Stimulated activated CD4-positive, alpha-beta T cell treated with anti-CD3 and anti-CD28 coated beads, Interleukin-2, amount 100 ng/mL, for 24 hours (primary cell): Measurements from ENCODE around the gene LTBP1.

Source experiments
- DNase-seq, 2 donors: peaks; one replicate each; pipeline ENCODE4 v3.0.0-alpha.2; 2020

LTBP1 gene

DNA sequence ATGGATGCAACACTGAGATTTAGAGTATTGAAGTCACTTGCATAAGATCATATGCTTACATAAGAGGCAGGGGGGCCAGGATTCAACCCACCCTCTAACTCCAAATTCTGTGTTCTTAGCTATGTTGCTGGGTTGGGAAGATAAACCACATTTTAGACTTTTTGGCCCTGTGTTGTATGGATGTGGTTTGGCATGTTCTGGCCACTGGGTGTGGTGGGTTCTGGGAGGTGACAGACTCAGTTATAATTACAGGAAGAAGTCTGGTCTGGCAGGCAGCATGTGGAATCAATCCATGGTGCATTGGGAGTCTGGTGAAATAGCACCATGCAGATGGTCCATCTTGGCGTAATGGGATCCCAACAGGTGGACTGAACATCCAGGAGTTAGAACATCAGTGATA, 138.9 kb downstream of the LTBP1 start:
- DNase-seq: no peak

DNA sequence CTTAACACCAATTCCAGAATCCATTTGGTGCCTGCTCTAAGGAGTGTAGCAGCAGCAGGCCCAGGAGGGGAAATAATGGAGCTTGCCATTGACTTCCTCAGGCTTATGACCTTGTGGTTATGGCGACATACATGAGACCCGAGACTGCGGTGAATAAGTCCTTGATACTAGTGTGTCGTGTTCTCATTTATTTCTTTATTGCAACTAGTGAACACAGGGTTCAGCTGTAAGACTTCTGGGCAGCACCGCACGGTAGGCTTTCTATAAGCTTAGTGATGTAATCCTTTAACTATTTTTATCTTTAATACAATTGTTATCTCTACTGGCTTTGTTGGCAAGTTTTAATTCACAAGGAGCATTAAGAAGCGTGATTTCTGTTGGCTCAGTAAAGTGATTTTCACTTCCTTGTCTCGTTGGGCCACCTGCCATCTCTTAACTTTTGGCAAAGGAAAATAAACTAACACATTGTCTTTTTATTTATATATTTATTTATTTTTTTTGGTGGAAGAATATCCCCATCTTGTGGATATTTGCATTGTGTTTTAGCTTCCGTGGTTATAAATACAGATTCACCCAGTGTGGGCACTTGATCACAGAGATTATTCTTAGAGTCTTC, 139.8 kb downstream of the LTBP1 start:
- DNase-seq: no peak

DNA sequence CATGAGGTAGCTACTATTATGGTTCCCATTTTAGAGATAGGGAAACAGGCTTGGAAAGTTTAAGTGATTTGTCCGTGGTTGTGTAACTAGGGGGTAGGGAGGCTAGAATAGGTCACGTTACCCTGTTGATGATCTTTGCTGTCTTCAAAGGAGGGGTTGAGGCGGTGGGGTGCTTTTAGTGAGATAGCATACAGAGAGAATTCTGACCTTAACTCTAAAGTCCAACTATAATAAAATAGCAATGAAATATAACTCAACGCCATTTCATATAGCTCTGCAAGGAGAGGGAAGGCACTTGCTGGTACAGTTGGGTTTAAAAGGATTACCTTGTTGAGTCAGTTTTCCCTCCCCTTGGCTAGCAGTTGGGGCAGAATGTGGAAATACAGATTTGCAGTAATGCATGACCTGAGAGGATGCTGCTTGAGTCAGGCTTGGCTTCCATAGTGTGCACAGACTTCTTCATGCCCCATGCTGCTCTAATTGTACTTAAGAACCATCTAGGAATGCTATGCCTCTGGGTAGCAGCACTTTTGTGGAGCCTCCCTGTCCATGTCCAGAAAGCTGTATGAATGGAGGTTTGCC, 143.9 kb downstream of the LTBP1 start:
- DNase-seq: no peak

DNA sequence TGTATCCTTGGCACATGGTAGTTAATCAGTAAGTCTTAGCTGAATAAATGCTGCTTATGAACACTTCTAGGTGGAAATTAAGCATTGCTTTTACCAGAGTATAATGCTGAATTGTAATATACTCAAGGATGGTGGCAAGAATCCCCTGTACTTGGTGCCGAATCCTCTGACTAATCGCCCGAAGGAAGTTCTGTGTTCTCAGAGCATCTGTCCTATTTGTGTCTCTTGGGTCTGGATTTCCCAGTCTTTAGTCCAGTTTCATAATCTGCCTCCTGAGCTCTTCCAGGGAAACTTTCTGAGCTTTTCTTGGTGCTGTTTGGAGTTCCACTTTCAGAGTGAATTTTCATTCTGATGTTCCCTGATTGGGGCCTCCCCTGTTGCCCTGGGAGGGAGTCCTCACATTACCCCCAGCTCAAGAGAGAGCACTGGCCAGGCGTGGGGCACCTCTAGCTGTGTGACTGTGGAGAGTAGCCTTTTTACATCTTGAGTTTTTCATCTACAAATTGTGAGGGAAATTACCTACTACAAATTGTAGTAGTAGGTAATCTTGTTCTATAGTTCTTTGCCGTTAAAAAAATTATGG, 144.9 kb downstream of the LTBP1 start:
- no peak for DNase-seq

DNA sequence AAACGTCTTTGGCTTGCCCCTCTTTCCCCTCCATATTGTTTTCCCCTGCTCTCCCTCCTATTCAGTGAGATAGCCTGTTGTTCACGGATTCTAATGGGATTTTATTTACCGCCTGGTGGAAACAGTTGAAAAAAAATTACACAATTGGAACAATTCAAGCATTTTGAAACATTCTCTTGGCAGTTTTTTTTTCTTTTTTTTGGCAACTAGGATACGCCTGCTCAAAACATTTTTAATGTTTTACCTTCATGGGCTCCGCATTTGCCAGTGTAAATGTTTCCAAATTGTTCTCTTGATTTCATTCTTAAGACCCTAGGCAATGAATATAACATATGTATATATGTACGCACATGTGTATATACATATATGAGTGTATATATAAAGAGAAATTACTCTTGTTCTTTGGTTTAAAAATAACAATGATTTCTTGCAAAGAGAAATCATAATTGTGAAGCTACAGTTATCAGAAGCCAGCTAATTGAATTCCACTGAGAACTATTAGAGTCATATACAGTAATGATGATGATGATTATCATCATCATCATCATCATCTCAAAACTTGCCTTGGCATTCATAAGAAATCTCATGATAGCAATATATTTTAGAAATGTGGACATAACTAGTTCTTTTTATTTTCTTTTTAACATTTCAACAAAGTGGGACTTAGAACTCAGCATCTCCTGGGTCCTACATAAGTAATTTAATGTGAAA, 146.7 kb downstream of the LTBP1 start:
- DNase-seq: no peak

DNA sequence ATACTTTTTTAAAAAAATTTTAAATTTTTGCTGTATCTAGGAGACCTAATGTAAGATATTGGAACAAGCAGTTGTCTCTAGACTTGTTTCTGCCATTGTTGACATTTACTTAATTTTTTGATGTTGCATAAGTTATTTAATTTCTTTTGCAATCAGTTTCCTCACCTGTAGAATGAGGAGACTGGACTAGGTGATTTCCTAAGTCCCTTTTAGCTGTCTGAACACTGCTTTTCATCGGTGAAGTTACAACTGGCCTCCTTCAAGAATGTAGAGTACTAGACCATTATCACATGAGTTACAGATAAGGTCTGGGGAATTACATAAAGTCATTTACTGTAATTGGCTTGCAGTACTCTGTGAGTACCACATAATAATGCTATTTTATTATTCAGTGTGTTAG, 147.6 kb downstream of the LTBP1 start:
- DNase-seq: no peak

DNA sequence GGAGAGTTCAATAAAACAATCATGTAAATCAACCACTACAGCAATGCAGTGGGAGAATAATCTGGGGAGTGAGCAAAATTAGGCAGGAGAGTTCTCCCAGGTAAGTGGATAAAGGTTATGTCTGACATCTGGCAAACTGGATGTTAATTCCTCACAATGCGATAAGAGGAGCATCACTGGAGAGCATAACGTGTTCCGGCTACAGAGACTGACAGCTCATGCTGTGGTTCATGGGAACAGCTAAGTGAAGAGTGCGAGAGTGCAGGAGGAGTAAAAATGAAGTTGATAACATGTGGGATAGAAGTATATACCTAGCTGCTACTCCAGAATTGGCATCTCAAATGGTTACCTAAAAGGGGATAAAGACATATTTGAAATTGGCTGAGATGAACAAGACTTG, 153.2 kb downstream of the LTBP1 start:
- DNase-seq: no peak

DNA sequence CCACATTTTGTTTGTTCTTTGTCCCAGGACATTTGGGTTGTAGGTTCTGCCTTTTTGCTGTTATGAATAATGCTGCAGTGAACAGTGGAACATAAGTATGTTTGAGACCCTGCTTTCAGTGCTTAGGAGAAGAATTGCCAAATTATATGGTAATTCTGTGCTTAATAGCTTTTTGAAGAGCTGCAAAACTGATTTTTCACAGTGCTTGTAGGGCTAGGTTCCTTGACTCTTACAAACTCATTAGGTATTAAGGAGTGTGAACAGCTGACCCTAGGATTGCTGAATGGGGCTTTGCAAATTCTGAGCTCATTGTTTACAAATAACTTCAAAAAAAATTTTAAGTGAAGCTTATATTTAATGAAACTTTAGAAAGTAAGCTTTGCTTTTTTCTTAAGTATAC, 154.2 kb downstream of the LTBP1 start:
- DNase-seq: no peak

DNA sequence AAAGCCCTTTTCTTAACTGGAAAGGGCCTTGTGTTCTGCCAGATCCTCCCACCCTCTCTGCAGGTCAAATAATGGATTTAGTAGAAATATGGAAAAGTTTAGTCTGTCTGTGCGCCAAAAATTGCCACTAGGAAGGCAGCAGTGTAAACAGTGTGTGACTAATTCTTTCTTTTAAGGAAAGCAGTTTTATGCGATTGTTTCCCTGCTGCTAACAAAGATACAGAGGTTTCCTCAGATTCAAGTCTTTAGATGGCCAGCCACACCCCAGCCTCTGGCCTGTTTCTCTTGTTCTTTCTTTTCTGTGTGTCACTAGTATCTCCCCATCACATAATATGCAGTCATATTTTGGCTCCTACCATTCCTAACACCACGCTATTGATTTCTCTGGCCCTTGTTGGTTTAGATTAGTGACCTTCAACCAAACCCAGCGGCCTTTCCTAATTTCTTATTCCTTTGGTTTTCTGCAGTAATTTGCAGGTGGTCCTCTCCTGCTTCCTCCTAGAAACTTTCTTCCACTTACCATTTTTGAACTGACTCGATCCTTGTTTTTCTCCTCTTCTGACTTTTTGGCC, 157.4 kb downstream of the LTBP1 start:
- no peak for DNase-seq

DNA sequence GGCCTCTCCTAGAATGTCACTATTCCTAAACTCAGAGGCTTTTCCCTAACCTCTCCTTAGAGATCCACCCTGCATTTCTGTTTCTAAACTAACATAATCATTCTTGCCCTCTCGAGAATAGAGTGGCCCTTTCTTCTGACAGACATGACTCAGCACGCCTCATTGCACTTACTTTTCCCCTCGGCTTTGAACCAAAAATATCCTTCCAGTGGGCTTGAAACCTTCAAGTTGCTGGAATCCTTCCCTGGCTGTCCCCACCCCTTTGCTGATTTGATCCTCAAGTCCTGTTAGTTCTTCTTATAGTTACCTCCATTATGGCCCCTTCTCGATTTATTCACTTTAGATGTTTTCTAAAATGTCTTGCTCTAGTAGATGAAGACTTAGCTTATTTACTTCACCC, 158.0 kb downstream of the LTBP1 start:
- DNase-seq: no peak

DNA sequence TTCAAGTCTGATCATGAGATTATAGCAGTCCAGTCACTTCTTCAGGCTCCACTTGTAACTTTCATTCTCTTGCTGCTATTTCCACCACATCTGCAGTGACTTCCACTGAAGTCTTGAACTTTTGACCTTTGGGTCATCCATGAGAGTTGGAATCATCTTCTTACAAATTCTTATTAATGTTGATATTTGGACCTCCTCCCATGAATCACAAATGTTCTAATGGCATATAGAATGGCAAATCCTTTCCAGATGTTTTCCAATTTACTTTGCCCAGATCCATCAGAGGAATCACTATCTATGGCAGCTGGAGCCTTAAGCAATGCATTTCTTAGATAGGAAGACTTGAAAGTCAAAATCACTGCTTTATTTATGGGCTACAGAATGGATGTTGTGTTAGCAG, 159.4 kb downstream of the LTBP1 start:
- DNase-seq: no peak

DNA sequence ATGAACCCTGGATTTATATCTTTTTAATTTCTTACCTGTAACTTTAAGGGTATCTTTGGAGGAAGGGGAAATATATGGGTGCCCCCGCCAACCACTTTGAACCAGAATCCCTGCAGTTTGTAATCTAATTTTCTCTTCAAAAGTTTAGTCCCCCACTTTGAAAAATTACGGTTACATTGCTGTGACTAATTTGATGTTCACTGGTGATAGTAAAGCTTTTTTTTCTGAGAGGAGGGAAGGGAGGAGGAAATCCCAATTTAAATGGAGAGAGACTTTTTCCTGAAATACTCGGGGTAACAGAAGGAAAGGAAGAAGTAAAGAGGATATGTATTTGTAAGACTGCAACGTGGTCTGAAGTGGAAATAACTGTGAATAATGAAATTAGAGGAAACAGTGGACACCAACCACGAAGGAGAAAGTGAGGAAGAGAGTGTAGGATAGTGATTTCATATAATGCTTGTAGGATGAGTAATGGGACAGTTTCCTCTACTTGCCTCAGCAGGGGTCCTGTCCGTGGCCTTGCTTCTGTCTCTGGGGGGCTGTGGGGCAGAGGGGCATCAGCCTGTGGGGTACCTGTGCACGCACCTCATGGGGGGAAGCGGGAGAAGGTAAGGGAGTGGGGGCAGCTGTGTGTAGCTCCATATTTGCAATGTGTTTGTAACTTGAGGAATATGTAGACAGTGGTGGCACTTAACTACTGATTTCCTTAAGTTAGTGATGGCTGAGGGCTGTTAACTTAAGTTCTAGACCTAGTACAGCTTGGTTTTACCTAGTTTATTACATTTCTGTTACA, 161.1 kb downstream of the LTBP1 start:
- no peak for DNase-seq

DNA sequence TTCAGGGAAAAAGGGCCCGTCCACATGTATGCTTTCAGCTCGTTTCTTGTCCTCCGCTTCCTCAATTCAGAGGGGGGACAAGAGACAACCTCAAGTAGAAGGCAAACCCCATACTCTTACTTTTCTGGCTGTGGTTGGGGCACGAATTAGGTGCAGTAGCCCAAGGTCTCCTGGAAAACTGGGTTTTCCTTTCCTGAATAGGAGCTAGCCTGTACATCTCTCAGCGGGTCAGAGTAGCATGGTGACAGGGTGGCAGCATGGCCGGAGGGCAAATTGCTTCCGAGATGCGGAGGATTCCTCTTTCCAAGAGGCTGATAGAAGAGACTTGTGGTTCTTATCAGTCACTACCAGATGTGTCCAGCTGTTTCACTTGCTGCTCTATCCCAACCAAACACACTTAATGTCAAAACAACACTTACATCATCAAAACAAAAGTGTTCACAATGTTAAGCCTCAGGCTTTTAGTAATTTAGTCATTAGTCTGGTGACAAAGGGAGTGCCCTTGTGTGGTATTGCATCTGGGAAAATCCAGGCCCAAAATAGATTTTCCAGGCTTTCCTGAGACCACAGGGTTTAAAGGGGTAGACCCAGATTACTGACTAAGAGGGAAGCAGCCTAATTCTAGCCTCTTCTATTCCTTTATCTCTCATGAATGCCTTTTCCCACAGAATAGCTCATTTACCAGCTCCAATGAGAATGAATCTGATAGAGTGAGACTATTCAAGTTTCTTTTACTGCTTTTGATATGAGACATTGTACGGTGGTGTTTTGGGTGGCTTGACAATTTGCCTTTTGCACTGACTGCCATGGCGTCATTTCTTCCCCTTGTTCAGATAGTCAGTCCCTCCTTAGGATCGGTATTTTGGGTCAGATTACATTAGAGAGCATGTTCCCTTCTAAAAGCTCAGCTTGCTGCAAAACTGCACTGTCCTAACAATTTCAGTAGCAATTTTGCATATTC, 162.0 kb downstream of the LTBP1 start:
- DNase-seq: no peak

DNA sequence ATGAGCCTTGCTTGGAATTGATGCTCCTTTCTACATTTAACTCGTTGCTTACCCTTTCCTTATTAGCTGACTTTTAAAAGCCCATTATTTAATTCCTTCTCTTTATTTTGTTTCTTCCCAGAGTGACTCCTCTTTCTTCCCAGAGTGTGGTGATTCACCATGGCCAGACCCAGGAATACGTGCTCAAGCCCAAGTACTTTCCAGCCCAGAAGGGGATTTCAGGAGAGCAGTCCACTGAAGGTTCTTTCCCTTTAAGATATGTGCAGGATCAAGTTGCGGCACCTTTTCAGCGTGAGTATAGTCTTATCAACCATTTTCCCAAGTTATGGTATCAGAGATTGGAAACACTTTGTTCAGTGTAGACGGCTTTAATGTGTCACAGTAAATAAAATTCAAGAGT, 163.7 kb downstream of the LTBP1 start:
- no peak for DNase-seq

DNA sequence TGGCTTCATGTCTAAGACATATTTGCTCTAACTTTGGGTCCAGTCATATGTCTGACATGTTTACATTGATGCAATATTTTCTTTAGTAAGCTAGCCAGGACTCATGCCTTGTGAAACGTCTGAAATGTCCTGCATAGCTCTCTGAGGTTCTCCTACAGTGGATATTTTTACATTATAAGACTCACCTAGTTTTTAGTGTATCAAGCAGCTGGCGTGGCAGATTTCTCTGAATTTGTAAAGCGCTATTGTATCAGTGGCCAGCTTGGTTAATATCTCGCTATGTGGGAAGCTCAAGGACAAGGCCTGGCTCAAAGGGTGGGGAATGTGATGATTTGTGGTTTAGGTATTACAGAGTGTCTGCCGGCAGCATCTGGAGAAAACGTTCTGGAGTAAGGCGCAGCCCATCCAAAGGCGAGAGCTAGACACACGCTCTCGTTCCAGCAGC, 164.3 kb downstream of the LTBP1 start:
- DNase-seq: no peak

DNA sequence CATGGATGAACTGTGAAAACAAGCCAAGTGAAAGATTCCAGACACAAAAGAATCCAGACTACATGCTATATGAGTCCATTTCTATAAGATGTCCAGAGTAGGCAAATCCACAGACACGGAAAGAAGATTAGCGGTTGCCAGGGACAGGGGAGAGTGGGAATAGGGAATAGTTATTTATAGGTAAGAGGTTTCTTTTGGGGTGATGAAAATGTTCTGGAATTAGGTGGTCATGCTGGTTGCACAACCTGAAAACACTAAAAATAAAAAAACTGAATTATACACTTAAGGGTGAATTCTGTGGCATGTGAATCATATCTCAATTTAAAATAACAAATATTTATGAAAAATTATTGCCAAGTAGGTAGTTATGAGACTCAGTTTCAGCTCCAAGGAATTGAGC, 168.4 kb downstream of the LTBP1 start:
- no peak for DNase-seq

DNA sequence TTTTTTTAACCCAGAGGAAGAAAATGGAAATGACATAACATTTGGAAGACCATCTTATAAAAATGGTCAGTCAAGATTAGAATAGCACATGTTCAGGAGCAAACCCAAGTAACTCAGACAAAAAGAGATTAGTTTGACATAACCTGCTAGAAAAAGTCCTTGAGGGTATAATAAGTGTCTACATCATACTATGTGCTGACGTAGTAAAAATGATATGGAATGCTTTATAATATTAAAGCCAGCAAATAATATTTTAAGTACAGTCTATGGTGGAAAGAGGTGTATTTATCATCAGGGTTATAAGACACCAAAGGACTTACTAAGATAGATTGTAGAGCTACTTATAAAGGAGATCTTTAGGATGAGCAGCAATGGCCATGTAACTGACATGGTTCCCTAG, 169.0 kb downstream of the LTBP1 start:
- no peak for DNase-seq

DNA sequence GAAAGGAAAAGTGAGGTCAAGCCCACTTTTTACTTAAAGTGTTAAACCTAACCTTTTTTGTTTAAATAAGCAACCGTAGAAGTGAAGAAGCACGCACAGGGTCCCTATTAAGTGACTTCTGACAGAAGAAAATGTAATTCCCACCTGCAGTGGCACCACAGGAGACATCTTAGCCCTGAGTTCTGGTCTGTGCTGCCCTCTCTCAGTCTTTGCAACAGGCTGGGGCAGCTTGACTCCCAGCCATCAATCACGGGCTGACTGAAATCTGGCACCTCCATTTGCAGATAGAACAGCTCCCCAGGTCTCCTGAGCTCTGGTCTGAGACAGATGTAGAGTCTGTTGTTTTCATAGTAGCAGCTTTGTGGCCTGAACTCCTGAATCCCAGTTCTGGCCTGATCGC, 170.0 kb downstream of the LTBP1 start:
- no peak for DNase-seq

DNA sequence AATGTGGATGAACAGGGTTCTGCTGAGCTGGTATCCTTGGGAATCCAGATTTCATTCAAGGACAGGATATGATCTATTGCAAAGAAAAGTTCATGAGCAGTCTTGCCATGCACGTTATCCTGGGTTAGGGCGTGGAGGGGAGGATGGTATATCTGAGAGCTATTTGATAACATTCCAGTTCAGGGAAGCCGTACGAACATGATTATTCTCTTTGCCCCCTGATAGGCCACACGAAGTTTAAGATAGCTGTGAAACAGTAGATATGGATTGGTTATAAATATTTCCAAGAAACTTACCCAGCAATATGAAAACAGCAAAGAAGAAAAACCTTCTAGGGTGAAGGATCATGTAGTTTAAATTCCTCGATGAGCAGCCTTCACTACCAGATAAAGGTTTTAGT, 171.9 kb downstream of the LTBP1 start:
- DNase-seq: no peak

DNA sequence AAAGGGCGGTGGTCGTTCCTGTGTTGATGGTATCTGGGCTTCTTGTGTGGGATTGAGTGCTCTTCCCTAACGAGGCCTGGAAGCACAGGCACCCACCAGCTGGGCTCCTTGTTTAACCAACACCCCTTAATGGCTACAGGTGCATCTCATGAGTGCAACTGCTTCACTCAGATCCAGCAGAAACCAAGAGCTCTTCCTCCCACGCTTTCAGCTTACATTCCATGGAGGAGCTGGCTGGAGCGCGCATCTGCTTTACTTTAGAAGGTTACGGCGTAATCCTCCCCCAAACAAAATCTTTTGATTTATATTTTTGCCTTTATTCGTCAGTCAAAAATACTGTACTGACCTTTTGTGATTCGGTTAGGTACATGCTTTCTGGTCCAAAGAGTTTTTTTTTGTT, 174.7 kb downstream of the LTBP1 start:
- no peak for DNase-seq

DNA sequence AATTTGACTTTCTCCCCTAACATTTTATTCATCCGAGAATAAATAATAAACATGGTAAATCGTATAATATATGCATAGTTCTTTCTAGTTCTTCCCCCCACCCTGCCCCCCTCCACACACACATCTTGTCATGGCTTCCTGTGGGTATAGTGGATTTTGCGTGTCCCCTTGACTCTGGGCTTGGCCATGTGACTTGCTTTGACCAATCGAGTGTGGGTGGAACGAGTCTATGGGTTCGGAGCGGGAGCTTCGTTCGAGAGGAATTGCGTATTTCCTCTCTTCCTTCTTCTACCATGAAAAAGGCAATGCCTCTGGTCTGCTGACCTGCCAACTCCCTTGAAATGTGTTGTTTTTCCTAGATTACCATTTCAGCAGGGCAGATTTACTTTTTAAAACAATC, 175.2 kb downstream of the LTBP1 start:
- DNase-seq: no peak

DNA sequence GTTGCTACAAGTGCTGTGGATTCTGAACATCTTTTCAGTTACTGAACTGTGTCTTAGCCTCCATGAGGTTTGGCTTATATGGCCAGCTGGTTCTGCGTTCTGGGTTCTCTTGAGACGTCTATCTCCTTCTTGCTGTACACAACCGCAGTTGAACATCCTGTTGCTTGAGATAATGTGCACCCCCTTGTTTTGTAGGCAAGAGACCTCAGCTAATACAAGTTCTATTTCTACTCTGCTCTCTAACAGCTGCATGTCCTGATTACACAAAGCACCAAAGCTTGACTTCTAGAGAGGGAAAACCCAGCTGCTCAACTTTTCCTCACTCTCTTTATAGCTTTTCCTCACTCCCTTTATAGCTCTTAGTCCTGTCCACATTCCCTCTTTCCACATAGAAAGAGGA, 176.0 kb downstream of the LTBP1 start:
- no peak for DNase-seq
